Left ventricle myocardium superior (tissue), 1 donor: ENCODE results near the gene KLK3. TPM values are rescaled to one million over a fixed set of nuclear protein-coding genes. Genes with fewer than 3 reads are reported as not detected.

Experiments used
- ATAC-seq: fragments of 200-7000 bp; cut with Tn5 transposase; one replicate; pipeline ENCODE4 v1.9.1; 2020; ENCODE audit warnings: mild to moderate bottlenecking, moderate library complexity
- DNase-seq: peaks from one replicate; pipeline ENCODE4 v3.0.0-alpha.2; 2020
- intact Hi-C: fragments of 100-400 bp; cut with micrococcal nuclease; formaldehyde crosslinking; loops from one replicate; pipeline ENCODE4 v1.11.0; 2022
- total RNA-seq: library from RNA; stranded (reverse); fragmentation: NEBNext Ultra II Directional; extraction: Animal tissue kit (Norgen Biotek cat#: 25700); gene quantifications from one replicate; pipeline ENCODE4 v1.2.1, GENCODE V29; 2021
- donor health status: DM: no; HTN: yes; CAD: no; lungs with severe emphysema.

The KLK3 gene
- total RNA-seq, 1 donor from 2014 or later = not detected

- intact Hi-C loops = no loop called here
- DNase-seq (no peak), ATAC-seq (no peak)
Measured at GRCh38 chr19:50851620-50852019, 3.1 kb upstream of the KLK3 start.

- DNase-seq = no peak
- ATAC-seq = no peak
- intact Hi-C loops = no loop called here
Measured at GRCh38 chr19:50857366-50857765, 2.7 kb downstream of the KLK3 start.

GRCh38 chr19:50858886-50859285, 4.2 kb downstream of the KLK3 start:
- intact Hi-C loops = no loop called here
- ATAC-seq (no peak), DNase-seq (no peak)

GRCh38 chr19:50859849-50860248, 5.1 kb downstream of the KLK3 start:
- no peak for DNase-seq
- intact Hi-C loops = no loop called here
- no peak for ATAC-seq

GRCh38 chr19:50861010-50861409, 6.3 kb downstream of the KLK3 start:
- intact Hi-C loops = no loop called here
- ATAC-seq = no peak
- no peak for DNase-seq

DNA sequence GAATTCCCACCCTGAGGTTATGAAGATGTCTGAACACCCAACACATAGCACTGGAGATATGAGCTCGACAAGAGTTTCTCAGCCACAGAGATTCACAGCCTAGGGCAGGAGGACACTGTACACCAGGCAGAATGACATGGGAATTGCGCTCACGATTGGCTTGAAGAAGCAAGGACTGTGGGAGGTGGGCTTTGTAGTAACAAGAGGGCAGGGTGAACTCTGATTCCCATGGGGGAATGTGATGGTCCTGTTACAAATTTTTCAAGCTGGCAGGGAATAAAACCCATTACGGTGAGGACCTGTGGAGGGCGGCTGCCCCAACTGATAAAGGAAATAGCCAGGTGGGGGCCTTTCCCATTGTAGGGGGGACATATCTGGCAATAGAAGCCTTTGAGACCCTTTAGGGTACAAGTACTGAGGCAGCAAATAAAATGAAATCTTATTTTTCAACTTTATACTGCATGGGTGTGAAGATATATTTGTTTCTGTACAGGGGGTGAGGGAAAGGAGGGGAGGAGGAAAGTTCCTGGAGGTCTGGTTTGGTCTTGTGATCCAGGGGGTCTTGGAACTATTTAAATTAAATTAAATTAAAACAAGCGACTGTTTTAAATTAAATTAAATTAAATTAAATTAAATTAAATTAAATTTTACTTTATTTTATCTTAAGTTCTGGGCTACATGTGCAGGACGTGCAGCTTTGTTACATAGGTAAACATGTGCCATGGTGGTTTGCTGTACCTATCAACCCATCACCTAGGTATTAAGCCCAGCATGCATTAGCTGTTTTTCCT, 7.0 kb downstream of the KLK3 start:
- DNase-seq (no peak), ATAC-seq (no peak)
- intact Hi-C loops = no loop called here

DNA sequence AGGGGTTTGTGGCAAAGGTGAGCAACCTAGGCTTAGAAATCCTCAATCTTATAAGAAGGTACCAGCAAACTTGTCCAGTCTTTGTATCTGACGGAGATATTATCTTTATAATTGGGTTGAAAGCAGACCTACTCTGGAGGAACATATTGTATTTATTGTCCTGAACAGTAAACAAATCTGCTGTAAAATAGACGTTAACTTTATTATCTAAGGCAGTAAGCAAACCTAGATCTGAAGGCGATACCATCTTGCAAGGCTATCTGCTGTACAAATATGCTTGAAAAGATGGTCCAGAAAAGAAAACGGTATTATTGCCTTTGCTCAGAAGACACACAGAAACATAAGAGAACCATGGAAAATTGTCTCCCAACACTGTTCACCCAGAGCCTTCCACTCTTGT, 14.8 kb downstream of the KLK3 start:
- no peak for ATAC-seq
- intact Hi-C loops = no loop called here
- DNase-seq = no peak

DNA sequence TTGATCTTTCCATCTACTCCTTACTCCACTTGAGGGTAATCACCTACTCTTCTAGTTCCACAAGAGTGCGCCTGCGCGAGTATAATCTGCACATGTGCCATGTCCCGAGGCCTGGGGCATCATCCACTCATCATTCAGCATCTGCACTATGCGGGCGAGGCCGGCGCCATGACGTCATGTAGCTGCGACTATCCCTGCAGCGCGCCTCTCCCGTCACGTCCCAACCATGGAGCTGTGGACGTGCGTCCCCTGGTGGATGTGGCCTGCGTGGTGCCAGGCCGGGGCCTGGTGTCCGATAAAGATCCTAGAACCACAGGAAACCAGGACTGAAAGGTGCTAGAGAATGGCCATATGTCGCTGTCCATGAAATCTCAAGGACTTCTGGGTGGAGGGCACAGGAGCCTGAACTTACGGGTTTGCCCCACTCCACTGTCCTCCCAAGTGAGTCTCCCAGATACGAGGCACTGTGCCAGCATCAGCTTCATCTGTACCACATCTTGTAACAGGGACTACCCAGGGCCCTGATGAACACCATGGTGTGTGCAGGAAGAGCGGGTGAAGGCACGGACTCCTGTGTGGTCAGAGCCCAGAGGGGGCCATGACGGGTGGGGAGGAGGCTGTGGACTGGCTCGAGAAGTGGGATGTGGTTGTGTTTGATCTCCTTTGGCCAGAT, 15.8 kb downstream of the KLK3 start:
- ATAC-seq = no peak
- intact Hi-C loops = no loop called here
- DNase-seq = no peak

GRCh38 chr19:50873056-50873455, 18.3 kb downstream of the KLK3 start, which contains the start of gene KLK2:
Gene KLK2 (plus strand): TSS chr19:50873439. CDS start chr19:50873474, 35 bp downstream.
- DNase-seq (no peak), ATAC-seq (no peak)
- intact Hi-C loops = no loop called here

GRCh38 chr19:50874211-50874610, 19.5 kb downstream of the KLK3 start:
- DNase-seq (no peak), ATAC-seq (no peak)
- intact Hi-C loops = no loop called here

GRCh38 chr19:50875795-50876422, 21.2 kb downstream of the KLK3 start:
- intact Hi-C loops = no loop called here
- DNase-seq = no peak
- no peak for ATAC-seq

- intact Hi-C loops = no loop called here
Measured at GRCh38 chr19:50876456-50876855, 21.7 kb downstream of the KLK3 start.

GRCh38 chr19:50877338-50877737, 22.6 kb downstream of the KLK3 start:
- intact Hi-C loops = no loop called here
- no peak for DNase-seq
- no peak for ATAC-seq

More at GRCh38 chr19:50876456-50876855, 21.7 kb downstream of the KLK3 start:
- no peak for DNase-seq
- ATAC-seq = no peak

DNA sequence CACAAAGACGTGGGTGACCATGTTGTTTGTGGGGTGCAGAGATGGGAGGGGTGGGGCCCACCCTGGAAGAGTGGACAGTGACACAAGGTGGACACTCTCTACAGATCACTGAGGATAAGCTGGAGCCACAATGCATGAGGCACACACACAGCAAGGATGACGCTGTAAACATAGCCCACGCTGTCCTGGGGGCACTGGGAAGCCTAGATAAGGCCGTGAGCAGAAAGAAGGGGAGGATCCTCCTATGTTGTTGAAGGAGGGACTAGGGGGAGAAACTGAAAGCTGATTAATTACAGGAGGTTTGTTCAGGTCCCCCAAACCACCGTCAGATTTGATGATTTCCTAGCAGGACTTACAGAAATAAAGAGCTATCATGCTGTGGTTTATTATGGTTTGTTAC, 24.1 kb downstream of the KLK3 start:
- DNase-seq = no peak
- intact Hi-C loops = no loop called here
- ATAC-seq = no peak

DNA sequence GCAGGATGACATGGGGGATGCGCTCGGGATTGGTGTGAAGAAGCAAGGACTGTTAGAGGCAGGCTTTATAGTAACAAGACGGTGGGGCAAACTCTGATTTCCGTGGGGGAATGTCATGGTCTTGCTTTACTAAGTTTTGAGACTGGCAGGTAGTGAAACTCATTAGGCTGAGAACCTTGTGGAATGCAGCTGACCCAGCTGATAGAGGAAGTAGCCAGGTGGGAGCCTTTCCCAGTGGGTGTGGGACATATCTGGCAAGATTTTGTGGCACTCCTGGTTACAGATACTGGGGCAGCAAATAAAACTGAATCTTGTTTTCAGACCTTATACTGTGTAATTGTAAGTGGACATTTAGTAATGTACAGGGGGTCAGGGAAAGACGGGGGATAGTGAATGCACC, 25.5 kb downstream of the KLK3 start:
- intact Hi-C loops = no loop called here
- no peak for ATAC-seq
- no peak for DNase-seq

GRCh38 chr19:50882188-50882587, 27.5 kb downstream of the KLK3 start:
- intact Hi-C loops = no loop called here
- no peak for ATAC-seq
- DNase-seq = no peak

DNA sequence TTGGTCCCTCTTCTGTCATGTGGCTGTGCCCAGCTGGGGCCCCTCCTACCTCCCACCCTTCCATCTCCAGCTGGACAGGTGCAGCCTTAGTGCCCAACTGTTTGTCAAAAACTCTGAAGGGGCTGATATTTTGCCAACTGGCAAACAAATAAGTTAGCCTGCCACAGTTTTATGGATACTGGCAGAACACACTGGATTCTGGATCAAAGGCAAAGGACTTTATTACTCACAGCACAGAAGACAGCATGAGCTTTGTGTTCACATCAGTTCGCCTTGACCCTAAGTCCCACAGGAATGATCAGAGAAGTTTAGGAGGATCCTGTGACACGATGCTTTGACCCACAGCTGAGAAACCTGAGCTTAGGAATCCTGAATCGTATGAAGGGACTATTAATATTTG, 34.9 kb downstream of the KLK3 start:
- intact Hi-C loops = no loop called here
- DNase-seq = no peak
- ATAC-seq = no peak

GRCh38 chr19:50890422-50891252, 35.9 kb downstream of the KLK3 start:
- ATAC-seq (no peak), DNase-seq (no peak)
- intact Hi-C loops = no loop called here

- intact Hi-C loops = no loop called here
- DNase-seq (no peak), ATAC-seq (no peak)
Measured at GRCh38 chr19:50891253-50891625, 36.5 kb downstream of the KLK3 start.
